Hepatocyte (in vitro differentiated cells): ENCODE measurements around the gene MMP26.

Experiments used
- EZH2phosphoT487 ChIP-seq: fragments of 200-600 bp; sonication (generic); IDR thresholded peaks from one replicate; pipeline ENCODE4 v1.6.1; 2018; ENCODE audit warnings: antibody characterized with exemption, mild to moderate bottlenecking, low read depth, moderate library complexity; ENCODE audit not compliant: unreplicated experiment, severe bottlenecking
- TF ChIP-seq, protein P1 (sequence below): fragments of 200-600 bp; sonication (generic); IDR thresholded peaks from 2 replicates; pipeline ENCODE4 v1.5.1; 2016; ENCODE audit warnings: antibody characterized with exemption, mild to moderate bottlenecking; ENCODE audit not compliant: poor library complexity

DNA sequence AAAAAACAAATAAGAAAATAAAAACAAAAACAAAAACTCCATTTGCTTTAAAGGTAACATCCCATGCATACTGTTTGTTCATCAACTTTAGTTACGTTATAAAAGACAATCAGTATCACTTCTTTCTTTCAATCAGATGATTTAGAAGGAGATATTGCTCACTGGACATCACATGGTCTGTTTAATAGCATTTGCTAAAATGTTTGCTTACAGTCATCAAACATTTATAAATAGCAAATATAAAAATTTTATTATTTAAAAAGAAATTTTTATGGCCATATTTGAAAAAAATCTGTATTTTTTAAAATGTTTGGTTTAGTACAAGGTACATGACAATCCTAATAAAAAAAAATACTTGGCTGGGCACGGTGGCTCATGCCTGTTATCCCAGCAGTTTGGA is 22.6 kb downstream of the MMP26 start:
- TF ChIP-seq, protein P1, sequence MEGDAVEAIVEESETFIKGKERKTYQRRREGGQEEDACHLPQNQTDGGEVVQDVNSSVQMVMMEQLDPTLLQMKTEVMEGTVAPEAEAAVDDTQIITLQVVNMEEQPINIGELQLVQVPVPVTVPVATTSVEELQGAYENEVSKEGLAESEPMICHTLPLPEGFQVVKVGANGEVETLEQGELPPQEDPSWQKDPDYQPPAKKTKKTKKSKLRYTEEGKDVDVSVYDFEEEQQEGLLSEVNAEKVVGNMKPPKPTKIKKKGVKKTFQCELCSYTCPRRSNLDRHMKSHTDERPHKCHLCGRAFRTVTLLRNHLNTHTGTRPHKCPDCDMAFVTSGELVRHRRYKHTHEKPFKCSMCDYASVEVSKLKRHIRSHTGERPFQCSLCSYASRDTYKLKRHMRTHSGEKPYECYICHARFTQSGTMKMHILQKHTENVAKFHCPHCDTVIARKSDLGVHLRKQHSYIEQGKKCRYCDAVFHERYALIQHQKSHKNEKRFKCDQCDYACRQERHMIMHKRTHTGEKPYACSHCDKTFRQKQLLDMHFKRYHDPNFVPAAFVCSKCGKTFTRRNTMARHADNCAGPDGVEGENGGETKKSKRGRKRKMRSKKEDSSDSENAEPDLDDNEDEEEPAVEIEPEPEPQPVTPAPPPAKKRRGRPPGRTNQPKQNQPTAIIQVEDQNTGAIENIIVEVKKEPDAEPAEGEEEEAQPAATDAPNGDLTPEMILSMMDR = no peak
- TF ChIP-seq EZH2phosphoT487 = no peak
